ENCODE measurements around the gene HNF1B.

The HNF1B gene

DNA sequence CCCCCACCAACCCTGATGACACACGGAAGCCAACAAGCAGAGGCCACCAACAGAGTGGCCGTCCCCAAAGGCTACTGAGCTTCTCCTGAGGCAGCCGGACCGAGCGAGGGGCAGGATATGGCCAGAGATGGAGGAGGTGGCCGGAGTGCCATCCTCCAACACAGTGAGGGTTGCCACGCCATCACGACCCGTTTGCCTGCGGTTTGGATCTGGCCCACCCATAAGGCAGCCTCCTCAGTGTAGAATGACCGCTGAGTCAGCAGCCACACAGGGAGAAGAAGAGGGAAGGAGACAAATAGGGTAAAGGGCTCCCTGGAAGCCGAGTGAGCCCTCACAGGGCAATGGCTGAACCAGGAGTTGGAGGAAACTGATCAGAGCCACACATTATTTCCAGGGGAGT, 13.8 kb downstream of the HNF1B start:
- DNase-seq = no peak

DNA sequence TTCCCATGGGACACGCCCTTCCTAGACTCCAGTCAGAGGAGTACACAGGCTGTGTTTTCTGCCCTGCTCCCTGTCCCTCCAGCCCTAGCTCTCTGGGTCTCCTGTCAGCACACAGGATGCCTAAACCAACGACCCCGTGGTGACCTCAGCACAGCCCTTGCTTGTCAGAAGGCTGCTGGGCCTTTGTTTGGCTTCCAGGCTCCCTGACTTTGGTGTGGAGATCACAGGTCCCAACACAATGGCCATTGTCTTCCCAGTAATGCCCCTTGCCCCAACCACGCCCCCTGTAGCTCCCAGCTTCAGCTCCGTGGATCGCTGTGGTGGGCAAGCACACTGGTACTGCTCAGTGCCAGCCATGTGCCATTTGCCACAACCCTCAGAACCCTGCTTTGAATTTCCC, 15.0 kb downstream of the HNF1B start:
- DNase-seq = no peak

DNA sequence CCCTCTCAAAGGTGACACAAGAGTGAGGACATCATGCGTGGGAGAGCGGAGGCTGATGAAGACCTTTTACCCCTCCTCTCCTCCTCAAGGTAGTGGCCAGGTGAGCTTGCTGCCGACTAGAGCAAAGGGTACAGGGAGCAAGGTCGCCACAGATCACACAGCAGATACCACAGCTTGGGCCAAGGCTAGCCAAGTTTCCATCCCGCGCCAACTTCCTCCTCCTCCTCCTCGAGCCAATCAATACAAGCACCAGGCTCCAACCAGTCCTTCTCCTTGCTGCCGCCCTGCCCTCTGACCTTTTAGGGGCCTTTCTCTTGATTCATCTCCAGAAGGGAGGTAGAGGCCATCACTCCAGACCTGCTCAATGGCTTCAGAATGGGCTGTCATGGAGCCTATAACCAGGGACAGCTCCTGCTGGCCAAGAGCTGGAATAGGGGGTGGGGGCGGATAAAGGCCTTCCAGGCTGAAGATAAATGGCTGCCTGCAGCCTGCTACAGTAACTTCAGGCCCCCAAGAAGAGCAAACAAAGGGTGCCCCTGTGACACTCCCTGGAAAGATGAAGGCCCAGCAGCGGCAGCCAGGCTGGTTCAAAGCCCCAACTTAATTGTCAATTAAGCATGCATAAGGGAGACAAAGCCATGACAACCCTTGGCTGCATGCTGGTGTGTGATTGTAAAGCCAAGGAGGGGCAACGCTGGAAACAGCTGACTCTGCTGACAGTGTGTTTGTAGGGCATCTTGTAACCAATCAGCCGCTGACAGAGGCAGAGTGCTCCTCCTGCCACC, 17.8 kb downstream of the HNF1B start:
- DNase-seq = no peak

DNA sequence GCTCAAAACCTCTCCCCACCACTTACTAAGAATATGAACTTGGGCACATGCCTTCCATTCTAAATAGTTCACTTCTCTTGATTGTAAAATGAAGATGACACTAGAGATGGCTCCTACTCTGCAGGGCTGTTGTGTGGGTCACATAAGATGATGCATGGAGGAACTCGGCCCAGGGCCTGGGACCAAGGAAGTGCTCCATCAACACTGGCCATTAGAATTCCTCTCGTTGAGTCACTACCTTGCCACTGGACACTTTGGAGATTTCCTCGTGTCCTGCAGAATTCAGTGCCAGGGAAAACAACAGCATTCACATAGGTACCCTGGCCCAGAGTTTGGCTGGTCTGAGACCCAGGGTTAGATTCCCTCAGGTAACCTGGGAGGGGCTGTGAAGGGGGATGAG, 18.6 kb downstream of the HNF1B start:
- DNase-seq = no peak

DNA sequence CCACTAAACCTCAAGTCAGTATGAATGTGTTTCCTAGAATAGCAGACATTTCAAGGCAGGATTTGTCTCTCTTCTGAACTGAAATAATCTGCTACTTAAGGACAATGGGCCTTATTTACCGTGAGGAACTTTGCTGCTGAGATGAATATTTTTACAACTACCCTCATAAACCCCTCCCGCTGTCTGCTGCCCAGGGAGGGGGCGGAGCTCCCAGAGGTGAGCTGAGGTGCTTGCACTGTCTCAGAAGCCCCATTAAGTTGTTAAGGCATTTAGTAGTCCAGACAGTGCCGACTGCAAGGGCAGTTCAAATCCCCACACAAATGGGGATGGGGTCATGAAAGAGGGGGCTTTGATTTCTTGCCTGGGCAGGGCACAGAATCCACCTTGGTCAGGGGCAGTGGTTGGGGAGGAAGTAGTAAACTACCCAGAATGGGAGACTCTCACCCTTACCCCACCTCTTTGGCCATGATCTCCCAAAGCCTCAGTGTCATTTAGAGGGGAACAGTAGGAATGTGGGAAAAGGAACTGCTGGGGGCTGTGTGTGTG, 19.2 kb downstream of the HNF1B start:
- DNase-seq = no peak

DNA sequence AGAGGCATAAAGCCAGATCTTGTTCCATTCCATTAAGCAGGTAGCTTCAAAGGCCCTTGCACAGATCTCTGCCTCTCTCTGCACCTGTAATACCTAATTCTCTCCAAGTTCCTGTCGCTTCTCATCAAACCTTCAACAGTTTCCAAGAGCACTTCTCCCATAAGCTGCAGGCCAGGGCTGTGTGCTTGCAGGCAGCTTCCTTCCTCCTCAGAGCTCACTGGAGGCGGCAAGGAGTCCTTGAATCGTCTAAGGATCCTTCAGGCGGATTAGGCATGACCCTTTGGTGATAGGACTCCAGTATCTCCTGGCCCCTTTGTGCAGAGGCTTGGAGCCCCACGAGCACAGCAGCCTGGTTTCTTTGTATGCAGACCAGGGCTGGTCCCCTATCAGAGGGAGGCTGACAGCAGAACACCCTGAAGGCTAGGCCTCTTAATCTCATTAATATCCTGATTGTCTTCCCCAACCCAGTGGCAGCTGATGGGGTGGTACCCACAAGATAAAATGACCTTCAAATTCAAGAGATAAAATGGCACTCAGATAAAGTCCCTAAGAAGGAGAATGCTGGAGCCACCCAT, 19.8 kb downstream of the HNF1B start:
- no peak for DNase-seq

DNA sequence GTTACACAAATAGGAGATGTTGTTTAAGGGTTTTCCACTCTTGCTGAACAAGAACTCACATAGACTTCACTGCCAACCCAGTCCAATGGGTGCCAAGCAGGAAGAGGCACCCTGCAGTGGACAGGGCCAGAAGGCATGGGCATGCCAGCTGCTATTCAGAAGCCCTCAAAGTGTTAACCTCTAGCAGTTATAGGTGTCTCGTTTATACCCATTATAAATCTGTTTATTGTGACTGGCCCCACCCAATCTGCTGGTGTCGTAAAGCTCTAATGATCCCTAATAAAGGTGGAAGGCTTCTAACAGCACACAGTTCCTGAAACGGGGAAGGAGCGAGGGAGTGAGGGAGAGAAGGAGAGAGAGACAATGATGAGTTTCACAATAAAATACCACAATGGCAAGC, 23.9 kb downstream of the HNF1B start:
- DNase-seq = no peak

DNA sequence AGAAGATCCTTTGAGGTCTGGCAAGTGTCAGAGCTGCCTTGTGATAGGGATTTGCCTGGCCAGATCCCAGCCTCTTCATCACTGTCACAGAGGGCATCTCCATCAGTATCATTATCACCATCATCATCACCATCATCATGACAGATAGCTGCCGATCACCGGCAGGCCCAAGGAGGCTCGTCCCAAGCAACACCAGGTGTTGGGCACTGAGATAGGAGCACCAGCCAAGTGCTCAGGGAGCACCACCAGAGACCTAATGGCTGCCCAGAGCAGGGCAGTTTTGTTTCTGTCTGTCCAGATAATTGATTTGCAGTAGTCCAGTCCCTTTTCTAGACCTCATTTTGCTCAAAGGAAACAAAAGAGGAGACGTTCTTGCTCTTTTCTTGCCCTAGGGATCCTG, 25.0 kb downstream of the HNF1B start:
- DNase-seq = no peak

DNA sequence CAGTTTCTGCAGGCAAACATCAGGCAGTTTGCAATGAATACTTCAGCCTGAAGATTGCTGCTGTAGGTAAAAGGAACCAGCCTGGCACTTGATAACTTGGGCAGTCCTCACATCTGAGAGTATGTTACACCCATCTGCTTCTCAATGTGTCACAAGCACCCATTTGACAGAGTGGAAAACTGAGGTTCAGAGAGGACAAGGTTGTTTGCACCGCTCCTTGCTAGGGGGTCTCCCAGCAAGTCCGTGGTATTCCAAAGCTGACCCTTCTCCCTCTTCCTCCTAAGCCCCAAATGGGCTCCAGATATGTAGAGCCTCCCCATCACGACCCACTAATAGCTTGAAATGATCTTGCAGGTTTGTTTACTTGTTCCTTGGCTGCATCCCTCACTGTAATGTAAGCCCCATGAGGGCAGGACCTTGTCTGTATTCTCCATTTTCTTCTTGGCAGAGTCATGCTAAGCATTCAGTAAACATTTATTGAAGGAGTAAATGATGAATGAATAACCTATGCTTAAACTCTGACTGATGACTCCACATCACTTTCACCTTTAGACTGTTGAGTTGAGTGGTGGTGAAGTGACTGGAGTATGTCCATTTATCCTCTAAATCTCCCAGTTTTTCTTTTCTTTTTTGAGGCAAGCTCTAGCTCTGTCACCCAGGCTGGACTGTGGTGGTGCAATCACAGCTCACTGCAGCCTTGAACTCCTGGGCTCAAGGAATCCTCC, 26.4 kb downstream of the HNF1B start:
- no peak for DNase-seq

DNA sequence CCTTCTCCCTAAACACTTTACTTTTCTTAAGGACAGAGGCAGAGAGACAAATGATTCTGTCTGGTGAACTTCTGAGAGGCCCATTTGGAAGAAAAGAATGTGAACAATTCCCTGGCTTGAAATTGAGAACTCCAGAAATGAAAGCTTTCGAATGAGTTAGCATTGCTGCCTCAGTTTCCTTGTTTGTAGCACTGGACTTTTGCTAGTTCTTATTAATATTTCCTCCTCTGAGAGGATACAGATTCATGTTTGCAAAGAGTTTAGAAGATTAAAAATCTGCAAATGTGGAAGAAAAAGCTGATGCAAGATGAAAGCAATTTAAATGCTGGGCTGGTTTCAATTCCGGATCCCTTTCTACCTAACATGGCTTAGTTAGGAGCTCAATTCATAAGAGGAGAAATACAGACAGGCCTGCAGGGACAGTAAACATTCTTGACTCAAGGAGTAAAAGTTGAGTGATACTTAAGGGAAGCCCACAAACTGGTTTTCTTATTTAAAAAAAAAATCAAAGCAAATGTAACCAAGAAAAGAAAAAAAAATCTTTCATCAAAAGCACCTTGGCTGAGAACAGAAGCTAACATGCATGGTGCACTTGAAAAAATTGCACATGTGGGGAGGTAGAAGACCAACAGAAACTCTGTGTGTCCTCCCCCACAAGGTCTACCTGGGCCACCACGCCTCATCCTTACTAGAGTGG, 27.1 kb downstream of the HNF1B start:
- peak; percentile 35 for DNase-seq

DNA sequence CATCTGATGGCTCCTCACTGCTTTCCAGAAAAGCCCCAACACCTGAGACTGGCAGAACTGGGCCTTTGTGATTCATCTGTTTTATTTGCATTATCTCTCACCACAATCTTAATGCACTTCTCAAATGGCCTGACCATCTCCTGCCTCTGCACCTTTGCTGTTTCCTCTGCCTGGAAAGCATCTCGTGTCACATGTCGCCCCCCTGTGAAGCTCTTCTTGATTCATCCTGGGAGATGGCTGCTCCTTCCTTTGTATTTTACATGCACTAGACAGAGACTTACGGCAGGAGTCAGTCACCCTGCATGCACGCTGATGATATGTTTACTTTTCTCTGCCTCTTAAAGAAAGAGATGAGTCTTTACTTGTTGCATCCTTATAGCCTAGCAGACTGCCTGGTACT, 30.0 kb downstream of the HNF1B start:
- DNase-seq = no peak

DNA sequence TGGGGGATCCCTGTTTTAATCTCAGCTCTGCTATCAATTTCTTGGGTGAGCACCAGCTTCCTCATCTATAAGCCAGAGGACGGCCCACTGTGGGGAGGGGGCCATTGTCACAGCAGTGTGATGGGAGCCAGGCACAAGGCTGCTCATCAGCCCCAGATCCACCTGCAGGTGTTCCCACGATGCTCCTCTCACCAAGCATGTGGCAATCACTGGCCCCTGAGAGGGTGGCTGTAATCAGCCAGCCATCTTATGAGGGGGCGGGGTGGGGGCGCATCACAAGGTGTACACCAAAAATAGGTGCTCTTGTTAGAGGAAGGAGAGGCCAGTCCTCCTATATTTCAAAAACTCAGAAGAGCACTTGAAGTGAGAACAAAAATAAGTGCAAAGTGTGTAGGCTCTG, 31.2 kb downstream of the HNF1B start:
- no peak for DNase-seq

DNA sequence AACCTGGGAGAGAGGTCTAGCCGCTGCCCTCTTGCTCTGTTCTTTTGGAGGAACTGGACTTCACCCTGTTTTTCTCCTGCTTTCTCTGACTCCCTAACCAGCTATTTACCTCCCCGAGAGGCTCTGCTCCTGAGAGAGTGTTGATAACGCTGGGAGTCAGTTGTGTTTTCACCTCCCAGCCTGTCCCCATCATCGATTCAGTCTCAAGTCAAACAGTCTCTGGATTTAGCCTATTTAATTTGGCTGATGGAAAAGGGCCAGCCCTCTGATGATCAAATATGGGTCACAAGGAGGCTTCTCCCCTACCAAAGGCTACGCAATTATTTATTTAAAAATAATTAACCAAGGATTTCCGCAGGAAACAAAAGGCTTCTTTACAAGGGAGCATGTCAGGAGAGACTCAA, 31.8 kb downstream of the HNF1B start:
- no peak for DNase-seq

DNA sequence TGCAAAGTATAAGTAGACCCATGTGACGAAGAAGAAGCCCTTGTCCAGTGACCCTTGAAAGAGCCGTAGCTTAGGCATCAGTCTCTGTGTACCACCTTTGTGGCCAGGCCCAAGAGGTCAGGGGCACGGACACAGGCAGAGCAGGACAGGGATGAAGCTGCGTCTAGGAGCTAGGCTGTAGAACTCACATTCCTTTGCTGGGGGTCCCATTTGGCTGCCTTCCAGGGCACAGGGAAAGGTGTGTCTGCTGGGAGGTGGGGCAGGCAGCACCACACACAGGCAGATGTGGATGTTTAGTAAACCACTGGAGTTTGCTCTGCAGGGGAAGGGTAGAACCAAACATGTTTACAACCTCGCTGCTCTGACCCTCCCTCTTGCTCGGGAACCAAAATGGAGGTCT, 33.7 kb downstream of the HNF1B start:
- DNase-seq = no peak

DNA sequence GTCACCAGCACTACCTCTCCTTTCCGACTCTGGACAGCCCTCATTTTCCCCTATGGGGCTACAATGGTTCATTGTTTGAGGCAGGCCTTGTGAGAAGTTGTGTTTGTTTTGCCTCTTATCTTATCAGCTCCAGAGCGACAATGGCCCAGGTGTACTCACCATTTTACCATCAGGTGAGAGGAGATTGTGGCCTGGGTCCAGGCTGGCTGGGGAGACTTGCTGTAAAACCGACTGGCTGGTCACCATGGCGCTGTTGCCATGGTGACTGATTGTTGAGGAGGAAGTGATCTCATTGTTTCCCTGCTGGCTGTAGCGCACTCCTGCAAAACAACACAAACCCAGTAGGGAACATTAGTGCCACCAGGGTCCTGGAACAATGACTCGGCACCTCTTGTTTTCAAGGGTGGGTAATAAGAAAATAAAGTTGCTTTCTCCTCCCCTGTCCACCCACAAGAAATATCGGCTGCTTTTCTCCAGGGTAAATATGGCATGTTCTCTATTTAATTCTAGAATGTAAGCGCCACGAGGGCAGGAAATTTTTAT, 34.4 kb downstream of the HNF1B start:
- peak; percentile 97 for DNase-seq

DNA sequence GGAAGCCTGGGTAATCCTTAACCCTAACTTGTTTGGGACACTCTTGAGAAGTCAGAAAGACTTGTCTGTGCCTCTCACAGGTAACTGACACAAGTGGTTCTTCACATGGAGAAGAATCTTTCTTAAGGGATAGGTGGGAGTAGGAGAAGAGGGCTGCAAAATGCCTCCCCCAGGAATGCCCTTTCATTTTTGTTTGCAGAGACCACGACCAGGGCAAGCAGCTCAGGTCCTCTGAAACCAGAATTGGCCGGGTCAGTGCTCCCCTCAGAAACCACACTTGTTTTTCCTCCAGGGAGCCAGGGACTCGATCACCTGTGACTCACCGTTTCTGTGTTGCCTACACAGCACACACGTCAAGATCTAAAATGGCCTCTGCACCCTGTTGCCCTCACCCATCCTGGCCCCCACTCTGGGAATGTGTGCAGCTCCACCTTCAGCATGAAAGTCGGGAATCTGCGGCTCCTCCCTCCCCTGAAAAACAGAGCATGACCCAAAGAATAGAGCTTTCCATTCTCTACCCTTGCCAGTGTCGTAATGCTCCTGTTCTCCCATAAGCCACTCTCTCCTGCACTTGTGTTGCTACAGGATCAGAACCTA, 36.1 kb downstream of the HNF1B start:
- peak; percentile 45 for DNase-seq

DNA sequence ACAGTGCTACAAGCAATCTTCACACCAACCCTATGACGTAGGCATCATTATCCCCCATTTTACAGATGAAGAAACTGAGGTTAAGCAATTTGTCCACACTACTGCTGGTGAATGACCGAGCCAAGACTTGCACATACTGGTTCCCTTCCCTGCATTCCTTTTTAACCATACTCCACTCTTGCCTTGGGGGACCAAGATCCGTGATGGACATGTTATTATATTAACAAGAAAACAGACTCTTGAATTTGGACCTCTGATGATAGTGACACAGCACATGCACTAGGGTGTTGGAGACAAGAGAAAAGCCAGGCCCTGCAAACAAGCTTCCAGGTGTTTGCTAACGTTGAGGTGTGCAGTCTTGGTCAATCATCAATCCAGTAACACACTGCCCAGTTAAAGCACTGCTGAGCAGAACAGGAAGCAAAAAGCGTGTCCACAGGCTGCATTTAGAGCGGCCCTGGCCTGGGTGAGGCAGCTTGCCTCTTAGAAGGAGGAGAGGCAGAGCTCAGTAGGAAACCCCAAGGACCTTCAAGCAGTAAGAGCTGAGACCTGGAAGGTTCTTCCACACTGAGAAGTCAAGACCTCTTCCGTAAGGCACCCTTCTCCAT, 36.7 kb downstream of the HNF1B start:
- peak; percentile 84 for DNase-seq

DNA sequence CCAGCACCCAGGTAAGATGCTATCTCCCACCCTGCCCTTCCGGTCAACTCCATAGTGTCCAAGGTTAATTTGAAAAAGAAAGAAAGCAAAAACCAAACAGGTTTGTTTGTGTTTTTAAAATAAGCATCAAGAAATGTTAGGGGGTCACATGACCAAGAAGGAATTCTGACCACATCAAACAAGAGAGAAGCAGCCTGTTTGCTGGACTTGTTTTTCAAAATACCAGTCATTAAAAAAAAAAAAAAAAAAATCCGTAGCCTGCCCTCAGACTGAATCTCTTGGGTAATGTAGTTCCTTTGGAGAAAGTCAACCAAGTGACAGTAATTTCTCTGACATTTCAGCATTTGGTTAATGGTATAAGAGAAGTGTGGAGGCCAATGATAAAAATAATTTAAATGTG, 38.4 kb downstream of the HNF1B start:
- no peak for DNase-seq

DNA sequence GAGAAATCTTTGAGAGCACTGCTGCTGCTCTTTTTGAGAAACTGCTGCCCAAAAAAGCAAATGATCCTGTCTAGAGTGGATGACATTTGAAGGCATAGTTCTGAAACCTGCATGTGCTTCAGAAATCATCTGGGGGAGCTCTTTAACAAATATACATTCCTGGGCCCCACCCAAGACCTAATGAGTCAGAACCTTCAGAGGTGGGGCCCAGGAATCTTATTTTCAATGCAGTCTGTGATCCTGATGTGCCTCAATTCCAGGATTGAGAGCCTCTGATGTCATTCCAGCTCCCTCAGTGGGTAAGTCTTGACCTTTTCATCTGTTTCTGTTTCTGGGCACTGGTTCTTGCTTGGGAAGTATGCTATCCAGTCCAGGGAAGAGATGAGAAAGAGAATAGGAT, 42.3 kb downstream of the HNF1B start:
- DNase-seq = no peak

DNA sequence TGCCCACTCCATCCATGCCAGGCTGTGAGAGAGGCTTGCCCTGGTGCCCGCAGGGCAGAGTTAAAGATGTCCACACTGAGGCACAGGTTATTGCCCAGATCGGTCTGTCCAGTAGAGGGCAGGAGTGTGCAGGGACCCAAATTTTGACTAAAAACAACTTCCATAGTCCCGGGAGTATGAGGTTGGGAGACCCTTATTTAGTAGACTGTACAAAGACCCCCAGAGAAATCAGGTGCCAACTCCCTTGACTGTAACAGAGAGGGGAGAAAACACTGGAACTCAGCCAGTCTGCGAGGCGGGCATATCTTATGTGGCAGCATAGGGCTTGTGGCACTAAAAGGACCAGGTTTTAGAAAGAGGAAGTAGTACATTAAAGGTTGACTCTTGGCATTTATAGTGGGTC, 43.4 kb downstream of the HNF1B start:
- peak; percentile 45 for DNase-seq

DNA sequence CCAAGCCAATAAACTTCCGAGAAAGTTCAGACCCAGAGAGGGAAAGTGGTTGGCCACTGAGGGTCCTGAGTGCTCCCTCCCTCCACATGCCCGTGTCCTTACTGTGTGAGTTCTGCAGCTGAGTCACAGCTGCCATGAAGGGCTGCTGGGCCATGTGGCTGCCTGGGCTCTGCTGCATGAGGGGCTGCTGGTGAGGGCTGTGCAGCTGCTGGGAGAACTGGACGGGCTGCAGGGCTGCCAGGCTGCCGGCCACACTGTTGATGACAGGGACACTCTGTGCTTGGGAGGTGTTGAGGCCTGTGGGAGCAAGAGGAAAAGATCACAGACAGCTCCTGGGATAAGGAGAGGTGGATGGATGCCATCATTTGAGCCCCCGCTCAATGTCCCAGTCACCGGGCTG, 44.0 kb downstream of the HNF1B start:
- no peak for DNase-seq

DNA sequence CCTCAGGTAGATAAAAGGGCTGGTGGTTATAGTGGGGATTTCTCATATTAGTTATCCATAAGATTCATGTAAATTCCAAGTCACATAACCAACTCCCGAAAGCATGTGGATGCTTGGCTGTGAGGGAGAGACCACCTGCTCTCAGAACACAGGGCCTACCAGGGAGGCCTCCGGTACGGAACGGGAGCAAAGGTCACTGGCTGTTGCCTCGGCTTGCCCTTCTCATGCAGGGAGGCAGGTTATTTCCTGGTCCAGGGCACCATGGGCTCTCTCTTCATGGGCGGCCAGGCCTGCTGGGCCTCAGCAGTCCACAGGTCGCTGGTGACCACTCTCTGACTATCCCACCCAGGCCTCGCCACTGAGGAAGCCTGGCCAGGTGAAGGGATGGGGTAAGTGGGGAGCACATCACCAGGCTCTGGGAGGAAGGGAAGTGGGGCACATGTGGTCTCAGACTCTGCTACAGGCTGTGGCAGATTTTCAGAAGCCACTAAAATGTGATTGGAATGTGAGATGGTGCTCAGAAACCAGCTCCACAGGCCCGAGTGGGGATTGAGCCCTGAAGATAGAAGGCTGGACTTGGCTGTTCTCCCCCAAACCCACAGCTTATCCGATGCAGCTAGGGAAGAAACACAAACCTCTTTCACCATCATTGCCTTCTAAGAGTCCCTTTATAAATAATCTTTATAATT, 45.4 kb downstream of the HNF1B start:
- DNase-seq = no peak
